HG03378 (cell line): ENCODE measurements around the gene PRSS27.

ENCODE experiments used
- ATAC-seq: cut with Tn5 transposase; IDR thresholded peaks from one replicate; pipeline ENCODE4 v1.9.1; 2021; ENCODE audit warnings: mild to moderate bottlenecking, moderate library complexity; ENCODE audit not compliant: unreplicated experiment

Gene PRSS27

GRCh38 chr16:2752035-2752849 lies 32.2 kb upstream of the PRSS27 start, which contains the start of gene SRRM2:
Gene SRRM2, plus strand, starts transcription at chr16:2752638. Its CDS starts 3,727 bp downstream, at chr16:2756365.
- ATAC-seq: peak; percentile 77

DNA sequence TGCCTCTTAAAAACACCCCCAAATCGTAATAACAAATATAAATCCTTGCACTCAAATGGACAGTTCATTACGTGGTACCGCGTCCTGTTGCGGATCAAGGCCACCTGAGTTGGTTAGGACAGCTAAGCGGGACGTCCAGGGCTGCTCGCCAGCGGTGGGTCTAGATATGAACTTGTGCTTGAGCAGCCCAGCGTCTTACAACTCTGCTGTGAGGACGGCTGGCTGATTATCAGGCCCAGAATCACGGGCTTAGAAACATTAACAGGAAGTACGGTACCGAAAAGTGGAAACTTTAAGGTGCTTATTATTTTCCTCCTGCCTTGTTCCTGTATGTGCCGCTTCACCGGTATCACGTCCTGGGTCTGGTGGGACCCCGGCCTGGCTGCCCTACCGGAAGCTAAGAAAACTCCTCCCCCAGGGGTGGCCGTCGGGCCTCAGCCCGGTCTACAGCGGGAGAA lies 31.6 kb upstream of the PRSS27 start:
- ATAC-seq: peak; percentile 31

- no peak for ATAC-seq
Observed at GRCh38 chr16:2749936-2750335, 29.9 kb upstream of the PRSS27 start.

DNA sequence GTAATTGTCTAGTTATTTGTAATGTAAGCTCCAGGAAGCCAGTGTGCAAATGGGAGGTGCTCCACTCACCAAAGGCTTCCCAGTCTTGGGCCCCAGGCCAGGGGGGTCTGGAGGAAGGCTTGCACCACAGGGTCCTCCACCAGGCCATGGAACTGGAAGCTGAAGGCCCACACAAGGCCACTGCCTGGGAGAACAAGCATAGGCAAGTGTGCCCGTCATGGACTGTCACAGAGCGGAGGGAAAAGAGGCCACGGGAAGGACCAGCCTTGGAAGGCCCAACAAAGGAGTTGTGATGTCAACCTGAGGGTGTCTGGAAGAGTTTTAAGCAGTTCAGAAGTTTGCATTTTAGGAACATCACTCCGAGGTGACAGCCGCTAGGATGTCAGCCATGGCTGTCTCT lies 29.5 kb upstream of the PRSS27 start:
- ATAC-seq: no peak

- ATAC-seq: no peak
Observed at GRCh38 chr16:2748757-2749455, 28.9 kb upstream of the PRSS27 start.

DNA sequence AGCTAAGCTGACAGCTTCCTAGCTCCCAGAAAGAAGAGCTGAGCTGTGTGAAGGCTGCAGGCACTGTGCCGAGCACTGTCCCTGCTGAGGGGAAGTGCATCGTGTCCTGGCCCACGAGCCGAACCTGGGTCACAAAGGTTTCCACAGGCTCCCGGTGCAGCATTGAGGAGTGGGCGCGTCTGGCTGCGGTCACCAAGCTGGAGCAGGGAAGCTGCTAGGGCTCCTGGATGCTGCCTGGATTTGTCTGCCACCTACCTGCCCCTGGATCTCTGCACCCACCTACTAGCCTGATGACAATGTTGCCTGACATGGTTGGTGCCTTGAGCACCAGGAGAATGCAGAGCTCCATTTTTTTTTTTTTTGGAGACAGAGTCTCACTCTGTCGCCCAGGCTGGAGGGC lies 25.9 kb upstream of the PRSS27 start:
- ATAC-seq: no peak

GRCh38 chr16:2745116-2745890 lies 25.3 kb upstream of the PRSS27 start:
- ATAC-seq: no peak

GRCh38 chr16:2744711-2745110 lies 24.7 kb upstream of the PRSS27 start:
- no peak for ATAC-seq

- ATAC-seq: no peak
Observed at GRCh38 chr16:2743007-2743810, 23.2 kb upstream of the PRSS27 start.

DNA sequence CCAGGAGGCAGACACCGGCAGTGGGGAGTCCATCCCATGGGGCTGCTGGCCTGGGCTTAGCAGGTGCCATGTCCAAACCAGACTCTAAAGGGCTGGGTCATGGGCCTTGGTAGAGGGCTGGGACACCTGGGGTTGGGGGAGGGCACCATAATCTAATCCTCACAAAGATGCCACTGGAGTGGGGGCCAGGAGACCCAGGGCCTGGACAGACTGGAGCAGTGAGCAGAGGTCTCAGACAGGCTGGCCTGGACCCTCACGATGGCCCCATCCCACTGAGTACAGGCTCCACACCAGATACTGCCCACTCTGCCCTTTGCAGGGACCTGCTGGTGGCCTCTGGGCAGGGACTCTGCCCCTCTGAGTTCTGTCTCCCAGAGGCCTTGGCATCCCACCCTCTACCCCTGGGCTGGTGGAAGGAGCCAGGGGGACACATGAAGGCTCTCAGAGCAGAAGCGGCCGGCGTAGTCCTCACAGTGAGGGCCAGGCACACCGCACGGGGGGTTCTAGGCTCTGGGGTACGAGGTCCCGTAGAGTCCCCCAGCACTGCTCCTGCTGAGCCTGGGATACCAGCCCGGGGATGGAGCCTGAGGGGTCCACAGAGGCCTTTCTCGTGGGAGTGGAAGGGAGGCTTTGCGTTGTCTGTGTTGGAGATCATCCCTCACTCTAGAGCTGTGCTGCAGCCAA lies 22.4 kb upstream of the PRSS27 start:
- no peak for ATAC-seq

- no peak for ATAC-seq
Observed at GRCh38 chr16:2741168-2741567, 21.1 kb upstream of the PRSS27 start.

- ATAC-seq: no peak
Observed at GRCh38 chr16:2740476-2740875, 20.5 kb upstream of the PRSS27 start.

DNA sequence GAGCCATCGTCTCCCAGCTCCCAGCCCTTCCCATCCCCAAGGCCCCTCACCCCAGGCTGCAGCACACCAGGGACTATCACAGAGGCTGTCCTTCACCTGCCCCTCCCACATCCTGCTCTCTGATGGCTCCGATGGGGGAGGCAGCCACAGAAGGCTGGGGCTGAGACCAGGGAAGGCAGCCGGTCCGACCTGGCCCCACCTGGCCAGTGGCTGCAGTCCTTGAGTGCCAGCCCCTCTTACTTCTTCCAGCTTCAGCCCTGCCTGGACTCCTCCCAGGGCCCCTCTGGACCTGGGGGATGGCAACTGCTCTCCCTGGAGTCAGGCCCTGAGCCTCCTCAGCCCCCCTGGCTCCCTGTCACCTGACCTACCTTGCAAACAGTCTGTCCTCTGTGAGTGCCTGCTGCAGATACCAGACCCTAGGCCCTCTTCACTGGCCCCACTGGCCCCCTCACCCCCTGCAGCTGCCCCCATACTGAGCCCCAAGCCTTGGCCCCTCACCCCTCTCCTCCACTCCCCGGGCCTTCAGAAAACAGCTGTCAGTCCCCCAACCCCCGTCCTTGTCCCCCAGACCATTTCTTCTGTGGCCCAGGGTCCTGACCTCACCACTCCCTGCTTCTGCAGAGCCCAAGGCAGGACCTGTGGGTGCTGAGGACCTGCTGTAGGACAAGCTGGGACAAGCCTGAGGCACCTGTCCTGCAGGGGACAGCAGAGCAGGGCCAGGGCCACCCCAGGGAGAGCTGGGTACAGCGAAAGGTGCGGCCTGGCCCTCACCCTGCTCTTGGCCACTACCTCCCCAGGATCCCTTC lies 19.8 kb upstream of the PRSS27 start:
- ATAC-seq: no peak

GRCh38 chr16:2738615-2739014 lies 18.6 kb upstream of the PRSS27 start:
- ATAC-seq: no peak

GRCh38 chr16:2737895-2738418 lies 17.9 kb upstream of the PRSS27 start:
- no peak for ATAC-seq

- no peak for ATAC-seq
Observed at GRCh38 chr16:2737238-2737605, 17.2 kb upstream of the PRSS27 start.

- ATAC-seq: no peak
Observed at GRCh38 chr16:2736476-2737237, 16.6 kb upstream of the PRSS27 start.

DNA sequence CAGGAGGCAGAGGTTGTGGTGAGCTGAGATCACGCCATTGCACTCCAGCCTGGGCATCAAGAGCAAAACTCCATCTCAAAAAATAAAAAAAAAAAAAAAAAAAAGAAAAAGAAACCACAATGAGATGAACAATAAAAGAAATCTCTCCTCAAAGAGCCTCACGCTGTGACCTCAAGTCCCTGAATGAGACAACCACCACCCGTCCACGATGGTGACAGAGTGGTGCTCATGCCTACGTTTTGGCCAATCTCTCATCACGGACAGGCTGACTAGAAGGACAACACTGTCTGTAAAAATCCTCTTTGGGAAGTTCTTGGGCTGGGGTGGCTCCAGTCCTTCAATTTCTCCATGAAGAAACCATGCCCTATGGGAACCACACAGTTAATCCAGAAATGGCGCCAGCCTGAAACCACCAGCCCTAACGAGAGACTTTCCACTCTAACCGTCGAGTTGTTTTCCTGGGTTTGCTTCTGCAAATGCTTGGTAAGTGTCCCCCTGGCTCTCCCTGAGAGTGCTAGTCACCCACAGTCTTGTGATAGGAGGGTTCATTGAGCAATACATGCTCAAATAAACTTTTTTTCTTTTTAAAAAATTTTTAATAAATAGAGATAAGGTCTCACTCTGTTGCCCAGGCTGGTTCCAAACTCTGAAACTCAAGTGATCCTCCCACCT lies 15.0 kb upstream of the PRSS27 start:
- no peak for ATAC-seq
